Esophagus squamous epithelium (tissue), 5 donors: Measurements from ENCODE around the gene SRSF2. TPM values are rescaled to one million over a fixed set of nuclear protein-coding genes. Genes with fewer than 3 reads are reported as not detected.

Experiments used
- DNase-seq: peaks from one replicate; lab custom pipeline; 2025; lab: John Stamatoyannopoulos, UW
- H3K27ac ChIP-seq, 4 donors: fragments of 200-600 bp; sonication (generic); one replicate each; pipeline ENCODE4 v1.5.1; 2016 to 2019; ENCODE audit warnings: mild to moderate bottlenecking in 1 of 4
- H3K27me3 ChIP-seq, 4 donors: fragments of 200-600 bp; sonication (generic); 1 replicate in 3 of 4; 2 replicates in 1 of 4; pipeline versions ENCODE4 v1.5.1 to v1.6.0; 2017 to 2021; ENCODE audit warnings: antibody characterized with exemption in 1 of 4
- H3K36me3 ChIP-seq, 3 donors: fragments of 200-600 bp; sonication (generic); one replicate each; pipeline ENCODE4 v1.5.1; 2016 to 2019
- H3K4me1 ChIP-seq, 3 donors: fragments of 200-600 bp; sonication (generic); one replicate each; pipeline ENCODE4 v1.5.1; 2017 to 2019
- H3K4me3 ChIP-seq, 4 donors: fragments of 200-600 bp; sonication (generic); 1 replicate in 3 of 4; 2 replicates in 1 of 4; pipeline ENCODE4 v1.5.1; 2016 to 2019; ENCODE audit warnings: mild to moderate bottlenecking in 2 of 4, moderate library complexity in 1 of 4
- H3K9me3 ChIP-seq, 3 donors: fragments of 200-600 bp; sonication (generic); one replicate each; pipeline ENCODE4 v1.5.1; 2016 to 2019
- POLR2A ChIP-seq, 4 donors: fragments of 450-650 bp; IDR thresholded peaks; one replicate each; pipeline ENCODE4 v1.6.1; 2017; ENCODE audit warnings: antibody characterized with exemption in 4 of 4, mild to moderate bottlenecking in 4 of 4, moderate library complexity in 3 of 4
- WGBS, 2 donors: methylation state at CpG; one replicate each; pipeline ENCODE4 v1.1.5; 2018; 5-methylcytosine and 5-hydroxymethylcytosine counted together
- intact Hi-C: fragments of 100-400 bp; cut with DNase I; formaldehyde crosslinking; loops from one replicate; pipeline ENCODE4 v1.15.0; 2022
- total RNA-seq, 4 donors: library from RNA; depleted of rRNA; stranded (reverse); fragments of >200 nt; gene quantifications; one replicate each; pipeline ENCODE4 v1.1.0, GENCODE V29; 2016
- TF ChIP-seq, protein P1 (sequence below), 6 experiments: fragments of 450-650 bp in 4 of 6; fragments of 200-600 bp in 2 of 6; sonication (generic) in 2 of 6; IDR thresholded peaks; one replicate each; pipeline ENCODE4 v1.5.1; 2016 to 2019; ENCODE audit warnings: antibody characterized with exemption in 6 of 6, mild to moderate bottlenecking in 4 of 6, moderate library complexity in 4 of 6
- donor health status: DM: yes; HTN: yes; CAD: no.

The SRSF2 gene
- total RNA-seq, 4 donors from 2014 or later = 203 to 286 (median 233) TPM

DNA sequence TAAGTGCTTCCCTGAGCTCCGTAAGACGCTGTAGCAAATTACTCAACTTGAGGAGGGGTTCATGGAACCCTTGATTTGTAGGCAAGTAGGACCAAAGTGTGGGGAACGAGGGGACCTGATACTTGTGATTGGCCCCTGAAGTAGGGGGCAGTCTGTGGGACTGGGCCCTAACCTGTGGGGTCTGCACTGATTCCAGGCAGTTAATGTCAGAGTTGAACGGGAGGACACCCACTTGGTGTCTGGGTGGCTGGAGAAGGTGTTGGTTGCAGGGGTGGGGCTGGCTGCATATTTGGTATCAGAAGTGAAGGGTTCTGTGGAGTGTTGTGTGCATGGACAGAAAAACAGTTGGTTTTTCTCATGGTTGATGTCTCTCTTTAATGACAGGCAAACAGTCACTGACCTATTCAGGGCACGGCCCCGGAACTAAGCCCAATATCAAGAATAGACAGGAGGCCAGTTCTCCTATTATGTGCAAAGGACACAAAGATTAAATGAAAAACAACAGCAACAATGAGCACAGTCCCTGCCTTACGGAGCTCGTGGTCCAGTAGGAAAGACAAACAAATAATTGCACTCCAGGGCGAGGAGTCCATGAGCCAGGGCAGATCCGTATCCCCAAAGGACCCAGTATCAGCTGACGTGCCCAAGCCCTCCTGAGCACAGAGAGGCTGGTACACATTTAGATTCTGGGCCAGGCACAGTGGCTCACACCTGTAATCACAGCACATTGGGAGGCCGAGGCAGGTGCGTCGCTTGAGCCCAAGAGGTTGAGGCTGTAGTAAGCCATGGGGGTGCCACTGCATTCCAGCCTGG lies 45.5 kb downstream of the SRSF2 start:
- H3K27ac ChIP-seq = peak overlapping the region in 3 of 4 donors; percentile 3 to 56 (median 17)
- TF ChIP-seq POLR2A (IDR thresholded peaks at IDR 0.05) = no peak
- TF ChIP-seq, protein P1, sequence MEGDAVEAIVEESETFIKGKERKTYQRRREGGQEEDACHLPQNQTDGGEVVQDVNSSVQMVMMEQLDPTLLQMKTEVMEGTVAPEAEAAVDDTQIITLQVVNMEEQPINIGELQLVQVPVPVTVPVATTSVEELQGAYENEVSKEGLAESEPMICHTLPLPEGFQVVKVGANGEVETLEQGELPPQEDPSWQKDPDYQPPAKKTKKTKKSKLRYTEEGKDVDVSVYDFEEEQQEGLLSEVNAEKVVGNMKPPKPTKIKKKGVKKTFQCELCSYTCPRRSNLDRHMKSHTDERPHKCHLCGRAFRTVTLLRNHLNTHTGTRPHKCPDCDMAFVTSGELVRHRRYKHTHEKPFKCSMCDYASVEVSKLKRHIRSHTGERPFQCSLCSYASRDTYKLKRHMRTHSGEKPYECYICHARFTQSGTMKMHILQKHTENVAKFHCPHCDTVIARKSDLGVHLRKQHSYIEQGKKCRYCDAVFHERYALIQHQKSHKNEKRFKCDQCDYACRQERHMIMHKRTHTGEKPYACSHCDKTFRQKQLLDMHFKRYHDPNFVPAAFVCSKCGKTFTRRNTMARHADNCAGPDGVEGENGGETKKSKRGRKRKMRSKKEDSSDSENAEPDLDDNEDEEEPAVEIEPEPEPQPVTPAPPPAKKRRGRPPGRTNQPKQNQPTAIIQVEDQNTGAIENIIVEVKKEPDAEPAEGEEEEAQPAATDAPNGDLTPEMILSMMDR (IDR thresholded peaks at IDR 0.05) = no peak
- peaks cover 12 to 63% (median 27%) of the 10 kb centered on the region in 3 donors for H3K4me1 ChIP-seq
- H3K36me3 ChIP-seq = no peaks in the 10 kb centered on the region
- no peak for DNase-seq
- no peaks in the 10 kb centered on the region for H3K27me3 ChIP-seq
- WGBS, 2 donors = 82 to 87% methylated on average over 11 to 12 of the region's 14 CpGs
- intact Hi-C loops = no loop called here
- H3K9me3 ChIP-seq = no peaks in the 10 kb centered on the region
- no peak overlapping the region for H3K4me3 ChIP-seq

DNA sequence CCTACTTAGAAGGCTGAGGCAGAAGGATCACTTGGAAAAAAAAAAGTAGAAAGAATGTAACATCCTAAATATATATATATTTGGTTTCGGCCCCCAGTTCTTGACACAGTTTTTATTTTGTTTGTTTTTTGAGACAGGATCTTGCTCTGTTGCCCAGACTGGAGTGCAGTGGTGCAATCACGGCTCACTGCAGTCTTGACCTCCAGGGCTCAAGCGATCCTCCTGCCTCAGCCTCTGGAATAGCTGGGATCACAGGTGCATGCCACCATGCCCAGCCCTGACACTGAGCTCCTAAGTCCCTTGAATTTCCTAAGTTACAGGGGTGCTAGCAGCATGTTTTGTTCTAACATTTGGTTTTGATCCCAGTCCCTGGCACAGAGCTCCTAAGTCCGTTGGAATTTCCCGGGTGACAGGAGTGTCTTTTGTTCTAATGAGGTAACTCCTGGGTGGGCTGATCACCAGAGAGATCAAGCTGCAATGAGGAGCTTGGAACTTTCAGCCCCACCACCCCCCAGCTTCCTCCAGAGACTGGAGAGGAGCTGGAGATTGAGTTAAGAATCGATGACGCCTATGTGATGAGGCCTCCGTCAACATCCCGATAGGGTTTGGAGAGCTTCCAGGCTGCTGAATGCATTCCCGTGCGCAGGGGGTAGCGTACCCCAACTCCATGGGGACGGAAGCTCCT lies 46.4 kb downstream of the SRSF2 start:
- WGBS, 2 donors = 79 to 88% methylated on average over 5 to 7 of the region's 13 CpGs
- peaks cover 12 to 63% (median 26%) of the 10 kb centered on the region in 3 donors for H3K4me1 ChIP-seq

DNA sequence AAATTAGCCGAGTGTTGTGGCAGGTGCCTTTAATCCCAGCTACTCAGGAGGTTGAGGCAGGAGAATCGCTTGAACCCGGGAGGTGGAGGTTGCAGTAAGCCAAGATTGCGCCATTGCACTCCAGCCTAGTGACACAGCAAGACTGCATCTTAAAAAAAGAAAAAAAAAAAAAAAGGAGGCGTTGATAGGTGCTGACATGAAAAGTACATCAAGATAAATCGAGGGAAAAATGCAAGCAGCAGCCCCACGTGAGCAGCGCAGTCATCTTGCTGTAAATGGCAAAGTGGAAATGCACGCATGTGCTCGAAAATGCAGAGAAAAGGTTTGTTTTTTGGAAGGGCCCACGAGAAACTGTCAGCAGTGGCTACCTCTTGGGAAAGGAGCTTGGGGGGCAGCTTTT lies 47.3 kb downstream of the SRSF2 start:
- Histone ChIP-seq H3K27ac (peak overlapping the region in 2 of 4 donors; percentile 27 to 88), H3K4me1 (peaks cover 12 to 63% (median 24%) of the 10 kb centered on the region in 3 donors), H3K4me3 (no peak overlapping the region), H3K27me3 (no peaks in the 10 kb centered on the region), H3K36me3 (peaks cover 0 to 2% (median 0%) of the 10 kb centered on the region in 3 donors), H3K9me3 (no peaks in the 10 kb centered on the region)
- WGBS, 2 donors = 80 to 85% methylated on average over 11 of the region's 11 CpGs
- DNase-seq = no peak
- intact Hi-C loops = loop anchor here (10.0 kb wide), 1 partner anchor 165 kb away; no protein-coding TSS in a partner anchor
- TF ChIP-seq POLR2A (IDR thresholded peaks at IDR 0.05) = no peak
- TF ChIP-seq, protein P1 (IDR thresholded peaks at IDR 0.05) = no peak

More for the DNA sequence above, 46.4 kb downstream of the SRSF2 start:
- Histone ChIP-seq H3K27ac (peak overlapping the region in 3 of 4 donors; percentile 3 to 88 (median 56)), H3K4me3 (no peak overlapping the region), H3K9me3 (no peaks in the 10 kb centered on the region), H3K27me3 (no peaks in the 10 kb centered on the region), H3K36me3 (no peaks in the 10 kb centered on the region)
- DNase-seq = no peak
- TF ChIP-seq, protein P1 (IDR thresholded peaks at IDR 0.05) = no peak
- no peak for TF ChIP-seq POLR2A (IDR thresholded peaks at IDR 0.05)
- intact Hi-C loops = no loop called here

DNA sequence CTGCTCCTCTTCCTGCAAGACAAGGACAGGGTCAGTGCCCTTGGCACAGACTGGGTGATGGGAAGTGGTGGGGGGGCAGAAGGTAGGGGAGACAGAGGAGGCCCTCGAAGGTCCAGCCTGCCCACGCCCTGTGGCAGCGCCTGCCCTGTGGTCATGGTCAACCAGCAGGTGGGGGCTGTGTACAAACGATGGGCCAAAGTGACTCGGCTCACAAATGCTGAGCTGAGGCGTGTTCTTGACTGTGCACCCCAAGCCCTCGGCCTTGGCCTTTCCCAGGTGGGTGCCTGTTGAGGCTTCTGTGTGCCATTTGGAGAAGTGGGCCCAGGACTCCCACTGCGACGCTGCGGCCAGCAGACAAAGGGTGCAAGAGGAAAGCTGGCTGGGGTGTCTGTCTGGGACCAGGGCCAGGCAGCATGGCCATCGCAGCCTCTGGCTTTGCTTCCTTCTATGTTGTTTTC lies 48.9 kb downstream of the SRSF2 start:
- Histone ChIP-seq H3K36me3 (peaks cover 0 to 19% (median 0%) of the 10 kb centered on the region in 3 donors), H3K9me3 (no peaks in the 10 kb centered on the region), H3K4me3 (no peak overlapping the region), H3K27ac (peak overlapping the region; percentile 60 to 95 (median 85)), H3K4me1 (peaks cover 12 to 77% (median 24%) of the 10 kb centered on the region in 3 donors), H3K27me3 (no peaks in the 10 kb centered on the region)
- no peak for DNase-seq
- intact Hi-C loops = loop anchor here (10.0 kb wide), 1 partner anchor 163 kb away; no protein-coding TSS in a partner anchor
- TF ChIP-seq POLR2A (IDR thresholded peaks at IDR 0.05) = no peak
- TF ChIP-seq, protein P1 (IDR thresholded peaks at IDR 0.05) = no peak
- WGBS, 2 donors = 63 to 80% methylated on average over 2 to 6 of the region's 11 CpGs
